Stimulated activated CD4-positive, alpha-beta T cell treated with anti-CD3 and anti-CD28 coated beads, Interleukin-12 subunit alpha, Interleukin-12 subunit beta, amount 100 ng/mL, for 24 hours (primary cell): ENCODE results near the gene AKIRIN2.

Source experiments
- DNase-seq, 2 experiments: peaks; one replicate each; pipeline ENCODE4 v3.0.0-alpha.2; 2020; ENCODE audit warnings: low read depth in 2 of 2

The AKIRIN2 gene

GRCh38 chr6:87655824-87656223, 46.2 kb downstream of the AKIRIN2 start:
- no peak for DNase-seq

GRCh38 chr6:87654875-87655454, 47.1 kb downstream of the AKIRIN2 start:
- DNase-seq, result no peak

- no peak for DNase-seq
These were observed 47.9 kb downstream of the AKIRIN2 start for GRCh38 chr6:87654122-87654521.

DNA sequence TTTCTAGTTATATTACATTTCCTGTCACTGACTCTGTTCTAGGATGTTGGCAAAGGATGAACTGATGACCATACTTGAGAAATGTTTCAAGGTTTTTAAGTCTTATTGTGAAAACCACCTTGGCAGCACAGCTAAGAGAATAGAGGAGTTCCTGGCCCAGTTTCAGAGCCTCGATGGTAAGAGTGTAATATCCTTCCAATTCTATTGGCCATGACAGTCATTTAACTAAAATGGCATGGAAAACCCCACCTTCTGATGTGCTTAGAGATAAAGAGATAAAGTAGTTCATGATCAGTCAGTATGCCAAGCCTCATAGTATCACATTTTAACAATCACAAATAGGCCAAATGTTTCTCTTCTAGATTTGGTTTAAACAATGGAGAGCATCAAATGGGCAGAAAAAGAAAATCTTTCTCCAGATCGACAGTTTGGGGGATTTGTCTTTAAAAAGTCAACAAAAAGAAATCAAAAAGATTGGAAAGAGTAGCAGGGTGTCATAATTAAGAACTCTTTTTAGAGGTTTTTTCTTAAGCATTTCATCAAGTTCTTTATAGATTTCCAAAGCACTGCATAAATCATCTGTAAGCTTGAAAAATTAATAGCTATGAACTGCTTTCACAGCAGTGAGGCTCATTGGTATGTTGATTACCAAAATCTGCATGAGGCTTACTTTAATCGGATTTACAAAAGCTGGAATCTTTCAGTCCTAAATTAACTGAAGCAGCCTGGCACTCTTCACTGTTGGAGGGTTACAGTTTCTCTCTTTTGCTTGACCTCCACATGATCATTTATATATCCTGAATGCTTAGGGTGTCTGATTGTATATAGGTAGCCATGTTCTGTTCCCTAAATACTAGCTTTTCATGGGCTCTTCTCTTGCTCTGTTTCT, 48.7 kb downstream of the AKIRIN2 start:
- DNase-seq, result no peak

GRCh38 chr6:87645080-87645479, 57.0 kb downstream of the AKIRIN2 start:
- DNase-seq, result no peak

DNA sequence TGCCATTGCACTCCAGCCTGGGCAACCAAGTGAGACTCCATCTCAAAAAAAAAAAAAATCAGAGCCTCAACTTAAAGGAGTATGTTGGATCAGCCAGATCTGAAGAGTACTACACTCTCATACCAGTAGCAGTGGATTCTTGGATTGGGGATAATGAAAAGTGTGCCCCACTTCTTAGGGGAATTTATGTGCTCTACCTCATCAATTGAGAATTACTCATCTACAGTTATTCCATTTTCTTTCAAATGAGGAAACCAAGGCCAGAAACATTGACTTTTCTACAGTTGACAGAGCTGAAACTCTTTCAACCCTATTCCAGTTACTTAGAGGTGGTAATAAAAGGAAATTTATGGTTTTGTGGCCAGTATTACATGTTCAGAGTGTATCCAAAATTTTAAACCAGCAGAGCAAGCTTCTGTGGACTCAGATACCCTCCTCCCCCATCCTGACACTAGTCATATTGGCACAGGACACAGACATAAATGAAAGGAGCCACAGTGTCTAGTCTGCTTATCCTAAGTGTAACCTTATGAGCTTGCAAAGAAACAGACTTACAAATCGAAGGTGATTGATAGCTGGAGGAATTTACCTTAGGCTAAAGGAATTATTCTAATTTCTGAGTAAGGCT, 60.9 kb downstream of the AKIRIN2 start:
- DNase-seq, result no peak

- DNase-seq, result no peak
These were observed 62.7 kb downstream of the AKIRIN2 start for GRCh38 chr6:87639373-87639772.

GRCh38 chr6:87637106-87637505, 64.9 kb downstream of the AKIRIN2 start:
- DNase-seq, result no peak

- no peak for DNase-seq
These were observed 65.7 kb downstream of the AKIRIN2 start for GRCh38 chr6:87636315-87636714.

DNA sequence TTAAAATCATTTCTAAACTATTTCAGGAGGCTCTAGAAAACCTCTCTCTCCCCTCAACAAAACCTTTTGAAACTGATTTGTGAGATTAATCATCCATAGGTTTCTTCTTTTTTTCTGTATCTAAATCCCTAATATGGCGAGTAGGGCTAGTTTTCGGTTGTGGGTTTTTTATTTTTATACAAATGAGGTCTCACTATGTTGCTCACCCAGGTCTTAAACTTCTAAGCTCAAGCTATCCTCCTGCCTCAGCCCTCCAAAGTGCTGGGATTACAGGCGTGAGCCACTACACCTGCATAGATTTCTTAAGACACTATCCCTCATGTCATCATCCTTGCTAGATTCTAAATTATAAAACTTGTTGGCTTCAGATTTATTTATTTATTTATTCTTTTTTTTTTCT, 68.2 kb downstream of the AKIRIN2 start:
- no peak for DNase-seq

GRCh38 chr6:87630746-87631145, 71.3 kb downstream of the AKIRIN2 start:
- no peak for DNase-seq

- no peak for DNase-seq
These were observed 73.2 kb downstream of the AKIRIN2 start for GRCh38 chr6:87628881-87629280.

DNA sequence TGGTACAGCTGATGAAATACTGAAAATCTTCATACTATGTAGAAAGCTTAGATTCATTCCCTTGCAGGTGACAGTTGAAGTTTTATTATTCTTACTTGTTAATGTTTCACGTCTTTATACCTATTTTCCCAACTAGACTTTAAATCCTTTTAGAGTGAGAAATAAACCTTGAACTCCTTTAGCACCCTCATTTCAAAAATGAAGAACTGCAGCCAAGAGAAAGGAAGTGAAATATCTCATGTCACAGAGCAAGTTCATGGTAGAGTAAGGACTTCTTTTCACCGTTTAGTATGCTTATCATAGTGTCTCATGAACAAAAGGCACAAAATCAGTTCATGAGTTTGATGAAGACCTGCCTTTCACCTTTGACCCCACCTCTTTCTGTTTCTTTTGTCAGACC, 73.6 kb downstream of the AKIRIN2 start:
- no peak for DNase-seq
